GM12864 (cell line): ENCODE data around the gene POU2F1.

Source experiments
- DNase-seq: peaks from one replicate; pipeline ENCODE4 v3.0.0-alpha.2; 2011; ENCODE audit warnings: low read depth
- H3K4me3 ChIP-seq: 2 replicates; pipeline ENCODE4 v1.5.1; 2011; ENCODE audit warnings: mild to moderate bottlenecking, low read depth, low read length, control low read depth
- TF ChIP-seq, protein P1 (sequence below): IDR thresholded peaks from 2 replicates; pipeline ENCODE4 v1.5.1; 2011; ENCODE audit warnings: low read depth, mild to moderate bottlenecking, moderate library complexity, low read length, control low read depth, inconsistent platforms; ENCODE audit errors: missing control alignments

POU2F1 gene

GRCh38 chr1:167392200-167392696 is 171.6 kb downstream of the POU2F1 start:
- TF ChIP-seq, protein P1, sequence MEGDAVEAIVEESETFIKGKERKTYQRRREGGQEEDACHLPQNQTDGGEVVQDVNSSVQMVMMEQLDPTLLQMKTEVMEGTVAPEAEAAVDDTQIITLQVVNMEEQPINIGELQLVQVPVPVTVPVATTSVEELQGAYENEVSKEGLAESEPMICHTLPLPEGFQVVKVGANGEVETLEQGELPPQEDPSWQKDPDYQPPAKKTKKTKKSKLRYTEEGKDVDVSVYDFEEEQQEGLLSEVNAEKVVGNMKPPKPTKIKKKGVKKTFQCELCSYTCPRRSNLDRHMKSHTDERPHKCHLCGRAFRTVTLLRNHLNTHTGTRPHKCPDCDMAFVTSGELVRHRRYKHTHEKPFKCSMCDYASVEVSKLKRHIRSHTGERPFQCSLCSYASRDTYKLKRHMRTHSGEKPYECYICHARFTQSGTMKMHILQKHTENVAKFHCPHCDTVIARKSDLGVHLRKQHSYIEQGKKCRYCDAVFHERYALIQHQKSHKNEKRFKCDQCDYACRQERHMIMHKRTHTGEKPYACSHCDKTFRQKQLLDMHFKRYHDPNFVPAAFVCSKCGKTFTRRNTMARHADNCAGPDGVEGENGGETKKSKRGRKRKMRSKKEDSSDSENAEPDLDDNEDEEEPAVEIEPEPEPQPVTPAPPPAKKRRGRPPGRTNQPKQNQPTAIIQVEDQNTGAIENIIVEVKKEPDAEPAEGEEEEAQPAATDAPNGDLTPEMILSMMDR, result no peak
- no peak overlapping the region for H3K4me3 ChIP-seq
- DNase-seq, result no peak

DNA sequence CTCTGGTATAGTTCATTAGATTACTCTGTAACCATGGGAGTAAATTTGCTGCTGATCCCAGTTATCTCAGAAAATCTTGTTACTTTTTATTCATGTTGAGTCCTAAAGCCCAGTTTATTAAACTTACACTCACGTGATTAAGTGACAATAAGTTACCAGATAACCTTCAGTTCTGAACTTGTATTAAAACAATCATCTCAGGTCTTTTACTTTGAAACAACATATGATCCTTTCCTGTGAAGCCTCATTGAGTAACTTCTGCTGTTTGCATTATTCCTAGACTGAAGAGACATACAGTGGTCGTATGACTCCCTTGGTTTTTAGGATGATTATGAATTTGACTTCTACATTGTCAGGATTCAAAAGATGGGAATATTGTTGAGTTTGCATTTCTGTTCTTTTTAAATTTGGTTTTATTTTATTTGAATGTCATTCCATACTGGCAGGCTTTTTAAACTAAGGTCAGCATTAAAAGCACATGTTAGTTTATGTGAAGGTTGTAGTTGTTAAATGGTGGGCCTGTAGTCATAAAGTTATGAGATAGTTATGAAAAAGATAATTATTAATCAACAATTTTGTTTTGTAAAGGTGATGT is 179.8 kb downstream of the POU2F1 start:
- no peak for DNase-seq
- no peak overlapping the region for H3K4me3 ChIP-seq

DNA sequence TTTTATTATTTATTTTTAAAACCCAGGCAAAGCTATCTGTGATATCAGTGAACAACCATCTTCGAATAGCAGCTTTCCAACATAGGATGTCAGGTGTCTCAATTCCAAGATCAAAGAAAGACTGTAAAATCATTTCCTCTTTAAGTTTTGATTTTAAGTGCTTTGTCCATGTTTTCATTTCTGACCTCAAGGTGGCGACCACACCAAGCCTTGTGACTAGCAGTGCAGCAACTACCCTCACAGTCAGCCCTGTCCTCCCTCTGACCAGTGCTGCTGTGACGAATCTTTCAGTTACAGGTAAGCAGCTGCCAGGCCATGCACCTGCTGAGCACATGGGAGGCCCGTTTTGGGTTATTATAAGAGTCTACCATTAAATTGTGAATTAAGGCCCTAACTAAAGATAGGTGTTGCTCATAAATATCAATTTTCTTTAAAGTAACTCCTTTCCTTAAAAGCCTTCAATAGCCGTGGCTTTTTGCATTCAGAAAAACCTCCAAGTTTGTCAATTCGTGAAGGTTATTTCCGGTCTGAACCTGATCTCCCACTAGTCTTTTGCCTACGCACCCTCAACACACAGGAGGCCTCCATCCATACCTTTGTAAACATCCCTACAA is 180.7 kb downstream of the POU2F1 start:
- H3K4me3 ChIP-seq, result no peak overlapping the region
- DNase-seq, result peak; percentile 31
- TF ChIP-seq, protein P1, result peak; percentile 61

More for the DNA sequence above, 179.8 kb downstream of the POU2F1 start:
- TF ChIP-seq, protein P1, result no peak

DNA sequence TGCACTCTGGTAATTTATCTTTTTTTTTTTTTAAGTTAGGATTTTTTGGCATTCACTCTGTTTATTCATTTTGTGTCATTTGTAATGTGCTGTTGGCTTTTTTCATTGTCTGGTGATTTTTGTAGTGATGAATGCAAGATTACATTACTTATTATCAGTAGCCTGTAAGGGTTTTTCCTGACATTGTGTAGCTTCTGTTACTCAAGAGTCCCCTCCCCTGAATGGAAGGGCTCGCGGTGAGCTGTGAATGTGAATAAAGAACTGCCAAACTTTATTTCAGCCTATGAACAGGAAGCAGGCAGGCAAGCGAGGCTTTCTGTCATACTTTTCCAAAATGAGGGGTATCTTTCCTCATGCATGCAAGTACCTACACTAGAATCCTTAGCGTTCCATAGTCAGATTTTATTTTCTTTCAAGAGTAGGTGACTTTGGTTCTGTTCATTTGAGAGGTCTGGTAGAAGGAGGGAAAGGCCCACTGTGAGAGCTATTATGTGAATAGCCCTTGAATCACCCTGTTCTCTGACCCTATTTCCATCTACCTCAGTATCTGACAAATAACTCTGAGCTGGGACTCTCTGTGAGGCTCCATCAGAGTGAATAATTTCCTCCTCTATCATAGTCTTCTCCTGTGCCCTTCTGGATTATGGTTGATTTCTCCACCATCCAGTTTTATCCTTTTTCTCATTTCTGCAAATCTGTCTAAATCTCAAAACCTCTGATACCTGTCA is 183.6 kb downstream of the POU2F1 start:
- no peak for DNase-seq
- H3K4me3 ChIP-seq, result no peak overlapping the region
- TF ChIP-seq, protein P1, result no peak

DNA sequence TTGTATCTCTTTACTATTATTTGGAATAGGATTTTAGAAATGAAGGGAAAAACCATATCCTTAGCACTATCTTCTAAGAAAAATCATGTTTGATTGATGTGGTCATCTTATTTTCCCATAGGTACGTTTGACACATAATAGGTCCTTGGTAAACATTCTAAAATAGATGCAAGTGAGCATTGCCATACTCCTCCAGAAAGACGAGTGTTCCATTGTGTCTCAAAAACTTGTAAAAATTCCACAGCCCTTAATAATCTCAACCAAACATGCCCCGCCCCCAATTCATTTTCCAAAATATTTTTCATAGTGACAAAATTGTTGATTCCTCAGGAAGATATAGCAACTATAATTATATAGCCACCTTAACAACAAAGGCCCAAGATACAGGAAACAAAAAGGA is 184.2 kb downstream of the POU2F1 start:
- no peak overlapping the region for H3K4me3 ChIP-seq
- TF ChIP-seq, protein P1, result no peak
- DNase-seq, result no peak

DNA sequence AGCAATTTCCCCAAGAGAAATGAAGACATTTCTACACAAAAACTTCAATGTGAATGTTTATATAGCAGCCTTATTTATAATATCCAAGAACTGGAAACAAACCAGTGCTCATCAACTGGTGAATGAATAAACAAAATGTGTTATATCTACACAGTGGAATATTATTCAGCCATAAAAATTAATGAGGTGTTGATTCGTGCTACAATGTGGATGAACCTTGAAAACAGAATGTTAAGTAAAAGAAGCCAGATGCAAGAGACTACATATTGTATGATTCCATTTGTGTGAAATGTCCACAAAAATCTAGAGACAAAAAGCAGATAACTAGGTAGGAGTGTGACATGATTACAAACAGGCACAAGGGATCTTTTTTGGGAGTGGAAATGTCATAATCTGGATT is 187.7 kb downstream of the POU2F1 start:
- TF ChIP-seq, protein P1, result no peak
- no peak overlapping the region for H3K4me3 ChIP-seq
- DNase-seq, result no peak
